Osteoblast (primary cell): Measurements from ENCODE around the gene HELZ2. TPM values are rescaled to one million over a fixed set of nuclear protein-coding genes. Genes with fewer than 3 reads are reported as not detected.

Experiments used
- DNase-seq: peaks from one replicate; pipeline ENCODE4 v3.0.0; 2011; ENCODE audit warnings: low spot score, mixed read lengths; ENCODE audit not compliant: insufficient read length; ENCODE audit errors: missing footprints
- H2AFZ ChIP-seq: 2 replicates; pipeline ENCODE4 v1.6.0; 2011; ENCODE audit warnings: mild to moderate bottlenecking, low read length
- H3K27ac ChIP-seq: 2 replicates; pipeline ENCODE4 v1.5.1; 2011; ENCODE audit warnings: mild to moderate bottlenecking, low read depth, low read length, moderate library complexity
- H3K27me3 ChIP-seq: 2 replicates; pipeline ENCODE4 v1.6.0; 2012; ENCODE audit warnings: mild to moderate bottlenecking, control low read depth, inconsistent platforms, low read length, moderate library complexity; ENCODE audit not compliant: insufficient read depth
- H3K36me3 ChIP-seq: 2 replicates; pipeline ENCODE4 v1.5.1; 2011; ENCODE audit warnings: mild to moderate bottlenecking, low read length, control low read depth, moderate library complexity; ENCODE audit not compliant: insufficient read depth
- H3K4me1 ChIP-seq: 2 replicates; pipeline ENCODE4 v1.5.1; 2011; ENCODE audit warnings: mild to moderate bottlenecking, low read length, control low read depth, moderate library complexity; ENCODE audit not compliant: insufficient read depth
- H3K4me2 ChIP-seq: 2 replicates; pipeline ENCODE4 v1.6.0; 2011; ENCODE audit warnings: mild to moderate bottlenecking, low read length; ENCODE audit not compliant: insufficient read depth
- H3K4me3 ChIP-seq: fragments of 200-600 bp; sonication (generic); 3 replicates; pipeline ENCODE4 v1.5.1; 2012; ENCODE audit warnings: mild to moderate bottlenecking, low read length, inconsistent platforms; ENCODE audit not compliant: insufficient read depth
- H3K79me2 ChIP-seq: 2 replicates; pipeline ENCODE4 v1.6.0; 2012; ENCODE audit warnings: mild to moderate bottlenecking, low read length, control low read depth, inconsistent platforms; ENCODE audit not compliant: insufficient read depth
- H3K9me3 ChIP-seq: 2 replicates; pipeline ENCODE4 v1.5.1; 2011; ENCODE audit warnings: low read depth, low read length, control low read depth
- H4K20me1 ChIP-seq: 2 replicates; pipeline ENCODE4 v1.6.0; 2012; ENCODE audit warnings: mild to moderate bottlenecking, low read length, control low read depth; ENCODE audit not compliant: insufficient read depth
- CTCF ChIP-seq: IDR thresholded peaks from 2 replicates; pipeline ENCODE4 v1.5.1; 2011; ENCODE audit warnings: mild to moderate bottlenecking, low read depth, low read length, moderate library complexity; ENCODE audit errors: extremely low read depth
- total RNA-seq: library from RNA; depleted of rRNA; stranded (reverse); fragments of >200 nt; gene quantifications from 2 replicates; pipeline ENCODE4 v1.2.3, GENCODE V29; 2012

Gene HELZ2
- total RNA-seq, 1 donor, result 27.5 TPM

DNA sequence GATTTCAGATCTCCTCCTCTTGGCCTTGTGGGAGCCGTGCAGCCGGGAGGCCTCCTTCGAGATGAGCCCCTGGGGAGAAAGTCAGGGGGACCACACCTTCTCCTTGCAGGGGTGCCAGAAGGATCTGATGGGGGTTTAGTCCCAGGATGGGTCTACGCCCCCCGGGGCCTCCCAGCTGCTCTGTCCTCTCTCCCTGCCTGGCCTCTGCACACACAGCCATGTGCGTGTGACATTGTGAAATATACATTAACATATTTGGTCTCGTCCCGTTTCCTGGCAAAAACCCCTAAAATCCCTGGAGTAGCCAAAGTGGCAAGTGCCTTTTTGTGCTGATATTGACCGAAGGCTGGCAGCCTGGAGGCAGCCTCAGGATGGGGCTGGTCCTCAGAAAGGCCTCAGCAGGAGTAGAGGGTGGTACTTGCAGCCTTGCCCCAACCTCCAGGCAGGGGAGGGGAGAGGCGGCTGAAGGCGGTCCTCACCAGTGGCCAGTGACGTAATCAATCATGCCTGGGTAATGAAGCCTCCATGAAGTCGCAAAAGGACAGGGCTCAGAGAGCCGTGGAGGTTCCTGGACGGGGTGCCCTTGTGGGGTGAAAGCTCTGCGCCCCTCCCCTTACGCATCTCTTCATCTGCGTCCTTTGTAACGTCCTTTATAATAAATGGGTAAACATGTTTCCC is 5.1 kb upstream of the HELZ2 start:
- H3K36me3 ChIP-seq, result no peaks in the 10 kb centered on the region
- H2AFZ ChIP-seq, result no peak overlapping the region
- no peak overlapping the region for H3K4me2 ChIP-seq
- peaks cover 15% of the 10 kb centered on the region for H3K4me1 ChIP-seq
- peaks cover 3% of the 10 kb centered on the region for H3K27me3 ChIP-seq
- no peak overlapping the region for H3K27ac ChIP-seq
- no peak for DNase-seq
- H3K4me3 ChIP-seq, result no peak overlapping the region
- H3K79me2 ChIP-seq, result no peaks in the 10 kb centered on the region
- TF ChIP-seq CTCF, result no peak
- H4K20me1 ChIP-seq, result no peaks in the 10 kb centered on the region
- H3K9me3 ChIP-seq, result no peaks in the 10 kb centered on the region

- no peaks in the 10 kb centered on the region for H4K20me1 ChIP-seq
- H3K36me3 ChIP-seq, result no peaks in the 10 kb centered on the region
- H3K9me3 ChIP-seq, result no peaks in the 10 kb centered on the region
- no peak overlapping the region for H3K4me3 ChIP-seq
- DNase-seq, result no peak
- H2AFZ ChIP-seq, result no peak overlapping the region
- H3K27me3 ChIP-seq, result peaks cover 3% of the 10 kb centered on the region
- H3K79me2 ChIP-seq, result peaks cover 2% of the 10 kb centered on the region
- H3K27ac ChIP-seq, result no peak overlapping the region
- TF ChIP-seq CTCF, result no peak
- peaks cover 16% of the 10 kb centered on the region for H3K4me1 ChIP-seq
- no peak overlapping the region for H3K4me2 ChIP-seq
Observed at GRCh38 chr20:63578224-63579016, 4.4 kb upstream of the HELZ2 start.

DNA sequence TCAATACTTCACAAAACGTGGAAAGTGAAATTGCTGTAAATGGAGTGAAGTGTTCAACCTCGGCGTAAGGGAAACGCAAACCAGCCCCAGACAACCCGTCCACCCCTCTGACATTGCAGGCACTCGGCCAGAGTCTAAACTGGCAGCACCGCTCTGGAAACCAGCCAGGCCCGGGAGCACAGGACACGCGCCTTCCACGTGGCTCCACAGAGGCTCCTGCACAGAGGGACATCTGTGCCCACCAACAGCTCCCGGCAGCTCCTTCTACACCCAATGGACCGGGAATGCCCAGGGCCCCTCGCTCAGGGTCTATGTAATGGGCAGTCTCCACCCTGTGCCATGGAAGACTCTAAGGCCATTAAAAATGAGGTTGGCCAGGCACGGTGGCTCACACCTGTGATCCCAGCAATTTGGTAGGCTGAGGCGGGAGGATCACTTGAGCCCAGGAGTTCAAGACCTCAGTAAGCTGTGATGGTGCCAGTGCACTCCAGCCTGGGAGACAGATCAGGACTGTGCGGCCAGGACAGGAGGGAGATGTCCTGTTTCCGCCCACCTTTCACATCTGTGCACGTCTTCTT is 3.4 kb upstream of the HELZ2 start:
- Histone ChIP-seq H3K79me2 (peaks cover 6% of the 10 kb centered on the region), H3K9me3 (no peaks in the 10 kb centered on the region), H3K4me3 (no peak overlapping the region), H3K27ac (no peak overlapping the region), H2AFZ (no peak overlapping the region), H3K4me1 (peaks cover 20% of the 10 kb centered on the region), H4K20me1 (no peaks in the 10 kb centered on the region), H3K4me2 (no peak overlapping the region), H3K36me3 (no peaks in the 10 kb centered on the region), H3K27me3 (peaks cover 3% of the 10 kb centered on the region)
- DNase-seq, result no peak
- no peak for TF ChIP-seq CTCF

GRCh38 chr20:63576311-63576710 is 2.3 kb upstream of the HELZ2 start:
- H3K9me3 ChIP-seq, result no peaks in the 10 kb centered on the region
- H3K4me2 ChIP-seq, result no peak overlapping the region
- no peak overlapping the region for H3K27ac ChIP-seq
- TF ChIP-seq CTCF, result no peak
- no peak overlapping the region for H3K4me3 ChIP-seq
- no peak for DNase-seq
- peaks cover 3% of the 10 kb centered on the region for H3K27me3 ChIP-seq
- no peaks in the 10 kb centered on the region for H3K36me3 ChIP-seq
- H2AFZ ChIP-seq, result no peak overlapping the region
- peaks cover 6% of the 10 kb centered on the region for H3K79me2 ChIP-seq
- H4K20me1 ChIP-seq, result no peaks in the 10 kb centered on the region
- H3K4me1 ChIP-seq, result peaks cover 20% of the 10 kb centered on the region
